SK-N-MC (cell line): ENCODE data around the gene TMEM31.

Experiments used
- EZH2 ChIP-seq: fragments of 200-600 bp; sonication (generic); IDR thresholded peaks from one replicate; pipeline ENCODE4 v1.6.1; 2017; ENCODE audit warnings: antibody characterized with exemption
- POLR2AphosphoS5 ChIP-seq: IDR thresholded peaks from 2 replicates; pipeline ENCODE4 v1.6.1; 2012; ENCODE audit warnings: mild to moderate bottlenecking, low read depth, low read length, borderline replicate concordance

DNA sequence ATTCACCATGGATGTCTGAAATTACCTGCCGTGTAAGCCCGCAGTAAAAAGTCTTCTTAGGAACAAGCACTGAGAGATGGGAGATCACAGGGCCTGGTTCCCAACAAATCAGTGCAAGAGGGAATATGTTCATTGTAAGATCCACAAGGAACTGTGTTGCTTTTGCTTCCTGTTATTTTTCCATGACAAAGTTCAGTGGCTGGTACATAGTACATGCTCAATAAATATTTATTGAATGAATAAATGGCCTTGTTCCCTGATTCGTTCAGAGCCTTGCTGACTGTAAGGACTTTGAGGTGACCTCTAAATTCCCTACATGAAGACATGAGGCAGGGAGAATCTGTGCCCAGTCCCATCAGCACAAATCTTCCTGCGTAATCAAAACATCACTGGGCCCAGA is 7.4 kb downstream of the TMEM31 start:
- TF ChIP-seq EZH2 (no peak), POLR2AphosphoS5 (no peak)
